ENCODE results near the gene BUD23.

The BUD23 gene

GRCh38 chr7:73645643-73646174, 37.7 kb upstream of the BUD23 start:
- H3K4me3 ChIP-seq (ENCODE audit: low read depth, low read length) = no peak overlapping the region
- no peak for TF ChIP-seq CTCF (IDR thresholded peaks at IDR 0.05; ENCODE audit: borderline replicate concordance, insufficient read depth, low read depth, low read length)

- no peak for TF ChIP-seq CTCF (IDR thresholded peaks at IDR 0.05; ENCODE audit: borderline replicate concordance, insufficient read depth, low read depth, low read length)
- no peak overlapping the region for H3K4me3 ChIP-seq (ENCODE audit: low read depth, low read length)
These were observed 36.3 kb upstream of the BUD23 start for GRCh38 chr7:73646785-73647724.

GRCh38 chr7:73647725-73648592, 35.4 kb upstream of the BUD23 start:
- TF ChIP-seq CTCF (IDR thresholded peaks at IDR 0.05; ENCODE audit: borderline replicate concordance, insufficient read depth, low read depth, low read length) = no peak
- H3K4me3 ChIP-seq (ENCODE audit: low read depth, low read length) = no peak overlapping the region

GRCh38 chr7:73648593-73649332, 34.6 kb upstream of the BUD23 start:
- no peak for TF ChIP-seq CTCF (IDR thresholded peaks at IDR 0.05; ENCODE audit: borderline replicate concordance, insufficient read depth, low read depth, low read length)
- H3K4me3 ChIP-seq (ENCODE audit: low read depth, low read length) = no peak overlapping the region

- no peak for TF ChIP-seq CTCF (IDR thresholded peaks at IDR 0.05; ENCODE audit: borderline replicate concordance, insufficient read depth, low read depth, low read length)
These were observed 33.8 kb upstream of the BUD23 start for GRCh38 chr7:73649576-73649975.

GRCh38 chr7:73650524-73650923, 32.9 kb upstream of the BUD23 start:
- TF ChIP-seq CTCF (IDR thresholded peaks at IDR 0.05; ENCODE audit: borderline replicate concordance, insufficient read depth, low read depth, low read length) = no peak
- no peak overlapping the region for H3K4me3 ChIP-seq (ENCODE audit: low read depth, low read length)

More at GRCh38 chr7:73649576-73649975, 33.8 kb upstream of the BUD23 start:
- no peak overlapping the region for H3K4me3 ChIP-seq (ENCODE audit: low read depth, low read length)

Measured in GM12875 (cell line).